H1 (cell line): ENCODE results near the gene ELOVL4.

ENCODE experiments used
- POLR2A ChIP-seq, 2 experiments: IDR thresholded peaks; 1 replicate in 1 of 2; 2 replicates in 1 of 2; pipeline ENCODE4 v1.6.1; 2011; ENCODE audit warnings: low read depth in 2 of 2, low read length in 2 of 2, mild to moderate bottlenecking in 2 of 2; ENCODE audit errors: control extremely low read depth in 1 of 2
- TF ChIP-seq, protein P1 (sequence below), 3 experiments: IDR thresholded peaks; 1 replicate in 2 of 3; 2 replicates in 1 of 3; pipeline versions ENCODE4 v1.5.1 to v1.6.1; 2011; ENCODE audit warnings: low read length in 3 of 3, mild to moderate bottlenecking in 3 of 3, inconsistent platforms in 2 of 3, low read depth in 1 of 3, moderate library complexity in 1 of 3; ENCODE audit not compliant: insufficient read depth in 1 of 3; ENCODE audit errors: control extremely low read depth in 1 of 3
- TF ChIP-seq, protein P2 (sequence below): fragments of 300-600 bp; sonication (generic); IDR thresholded peaks from 2 replicates; pipeline ENCODE4 v1.7.1; 2012; ENCODE audit warnings: low read length, moderate library complexity, mild to moderate bottlenecking, inconsistent platforms; ENCODE audit not compliant: insufficient replicate concordance

DNA sequence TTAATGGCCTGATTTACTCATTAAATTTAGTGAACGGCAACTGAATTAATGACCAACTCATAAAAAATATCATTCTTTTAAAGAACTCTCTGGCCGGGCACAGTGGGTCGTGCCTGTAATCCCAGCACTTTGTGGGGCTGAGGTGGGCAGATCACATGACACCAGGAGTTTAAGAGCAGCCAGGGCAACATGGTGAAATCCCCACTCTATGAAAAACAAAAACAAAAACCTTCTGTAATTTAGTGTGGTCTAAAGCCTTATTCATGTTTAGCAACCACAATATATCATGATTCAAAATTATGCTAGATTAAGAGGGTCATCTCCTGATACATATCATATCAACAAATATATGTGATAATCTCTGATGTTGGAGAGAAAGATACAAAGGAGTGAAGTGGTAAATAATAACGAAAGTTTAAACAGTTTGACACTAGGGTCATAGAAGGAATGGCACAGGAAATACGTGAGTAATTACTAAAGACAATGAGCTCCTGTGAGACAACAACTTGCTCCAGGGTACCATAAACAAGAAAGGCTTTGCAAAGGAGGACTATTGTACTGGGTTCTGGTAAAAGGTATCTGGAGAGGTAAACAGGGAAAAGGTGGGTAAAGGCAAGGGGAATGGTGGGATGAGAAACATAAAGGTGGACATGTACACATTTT lies 5.7 kb downstream of the ELOVL4 start:
- TF ChIP-seq, protein P1, sequence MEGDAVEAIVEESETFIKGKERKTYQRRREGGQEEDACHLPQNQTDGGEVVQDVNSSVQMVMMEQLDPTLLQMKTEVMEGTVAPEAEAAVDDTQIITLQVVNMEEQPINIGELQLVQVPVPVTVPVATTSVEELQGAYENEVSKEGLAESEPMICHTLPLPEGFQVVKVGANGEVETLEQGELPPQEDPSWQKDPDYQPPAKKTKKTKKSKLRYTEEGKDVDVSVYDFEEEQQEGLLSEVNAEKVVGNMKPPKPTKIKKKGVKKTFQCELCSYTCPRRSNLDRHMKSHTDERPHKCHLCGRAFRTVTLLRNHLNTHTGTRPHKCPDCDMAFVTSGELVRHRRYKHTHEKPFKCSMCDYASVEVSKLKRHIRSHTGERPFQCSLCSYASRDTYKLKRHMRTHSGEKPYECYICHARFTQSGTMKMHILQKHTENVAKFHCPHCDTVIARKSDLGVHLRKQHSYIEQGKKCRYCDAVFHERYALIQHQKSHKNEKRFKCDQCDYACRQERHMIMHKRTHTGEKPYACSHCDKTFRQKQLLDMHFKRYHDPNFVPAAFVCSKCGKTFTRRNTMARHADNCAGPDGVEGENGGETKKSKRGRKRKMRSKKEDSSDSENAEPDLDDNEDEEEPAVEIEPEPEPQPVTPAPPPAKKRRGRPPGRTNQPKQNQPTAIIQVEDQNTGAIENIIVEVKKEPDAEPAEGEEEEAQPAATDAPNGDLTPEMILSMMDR (IDR thresholded peaks at IDR 0.05; ENCODE audit: control extremely low read depth in 1 of 3, insufficient read depth in 1 of 3, low read depth in 1 of 3, low read length in 3 of 3) = no peak
- TF ChIP-seq, protein P2, sequence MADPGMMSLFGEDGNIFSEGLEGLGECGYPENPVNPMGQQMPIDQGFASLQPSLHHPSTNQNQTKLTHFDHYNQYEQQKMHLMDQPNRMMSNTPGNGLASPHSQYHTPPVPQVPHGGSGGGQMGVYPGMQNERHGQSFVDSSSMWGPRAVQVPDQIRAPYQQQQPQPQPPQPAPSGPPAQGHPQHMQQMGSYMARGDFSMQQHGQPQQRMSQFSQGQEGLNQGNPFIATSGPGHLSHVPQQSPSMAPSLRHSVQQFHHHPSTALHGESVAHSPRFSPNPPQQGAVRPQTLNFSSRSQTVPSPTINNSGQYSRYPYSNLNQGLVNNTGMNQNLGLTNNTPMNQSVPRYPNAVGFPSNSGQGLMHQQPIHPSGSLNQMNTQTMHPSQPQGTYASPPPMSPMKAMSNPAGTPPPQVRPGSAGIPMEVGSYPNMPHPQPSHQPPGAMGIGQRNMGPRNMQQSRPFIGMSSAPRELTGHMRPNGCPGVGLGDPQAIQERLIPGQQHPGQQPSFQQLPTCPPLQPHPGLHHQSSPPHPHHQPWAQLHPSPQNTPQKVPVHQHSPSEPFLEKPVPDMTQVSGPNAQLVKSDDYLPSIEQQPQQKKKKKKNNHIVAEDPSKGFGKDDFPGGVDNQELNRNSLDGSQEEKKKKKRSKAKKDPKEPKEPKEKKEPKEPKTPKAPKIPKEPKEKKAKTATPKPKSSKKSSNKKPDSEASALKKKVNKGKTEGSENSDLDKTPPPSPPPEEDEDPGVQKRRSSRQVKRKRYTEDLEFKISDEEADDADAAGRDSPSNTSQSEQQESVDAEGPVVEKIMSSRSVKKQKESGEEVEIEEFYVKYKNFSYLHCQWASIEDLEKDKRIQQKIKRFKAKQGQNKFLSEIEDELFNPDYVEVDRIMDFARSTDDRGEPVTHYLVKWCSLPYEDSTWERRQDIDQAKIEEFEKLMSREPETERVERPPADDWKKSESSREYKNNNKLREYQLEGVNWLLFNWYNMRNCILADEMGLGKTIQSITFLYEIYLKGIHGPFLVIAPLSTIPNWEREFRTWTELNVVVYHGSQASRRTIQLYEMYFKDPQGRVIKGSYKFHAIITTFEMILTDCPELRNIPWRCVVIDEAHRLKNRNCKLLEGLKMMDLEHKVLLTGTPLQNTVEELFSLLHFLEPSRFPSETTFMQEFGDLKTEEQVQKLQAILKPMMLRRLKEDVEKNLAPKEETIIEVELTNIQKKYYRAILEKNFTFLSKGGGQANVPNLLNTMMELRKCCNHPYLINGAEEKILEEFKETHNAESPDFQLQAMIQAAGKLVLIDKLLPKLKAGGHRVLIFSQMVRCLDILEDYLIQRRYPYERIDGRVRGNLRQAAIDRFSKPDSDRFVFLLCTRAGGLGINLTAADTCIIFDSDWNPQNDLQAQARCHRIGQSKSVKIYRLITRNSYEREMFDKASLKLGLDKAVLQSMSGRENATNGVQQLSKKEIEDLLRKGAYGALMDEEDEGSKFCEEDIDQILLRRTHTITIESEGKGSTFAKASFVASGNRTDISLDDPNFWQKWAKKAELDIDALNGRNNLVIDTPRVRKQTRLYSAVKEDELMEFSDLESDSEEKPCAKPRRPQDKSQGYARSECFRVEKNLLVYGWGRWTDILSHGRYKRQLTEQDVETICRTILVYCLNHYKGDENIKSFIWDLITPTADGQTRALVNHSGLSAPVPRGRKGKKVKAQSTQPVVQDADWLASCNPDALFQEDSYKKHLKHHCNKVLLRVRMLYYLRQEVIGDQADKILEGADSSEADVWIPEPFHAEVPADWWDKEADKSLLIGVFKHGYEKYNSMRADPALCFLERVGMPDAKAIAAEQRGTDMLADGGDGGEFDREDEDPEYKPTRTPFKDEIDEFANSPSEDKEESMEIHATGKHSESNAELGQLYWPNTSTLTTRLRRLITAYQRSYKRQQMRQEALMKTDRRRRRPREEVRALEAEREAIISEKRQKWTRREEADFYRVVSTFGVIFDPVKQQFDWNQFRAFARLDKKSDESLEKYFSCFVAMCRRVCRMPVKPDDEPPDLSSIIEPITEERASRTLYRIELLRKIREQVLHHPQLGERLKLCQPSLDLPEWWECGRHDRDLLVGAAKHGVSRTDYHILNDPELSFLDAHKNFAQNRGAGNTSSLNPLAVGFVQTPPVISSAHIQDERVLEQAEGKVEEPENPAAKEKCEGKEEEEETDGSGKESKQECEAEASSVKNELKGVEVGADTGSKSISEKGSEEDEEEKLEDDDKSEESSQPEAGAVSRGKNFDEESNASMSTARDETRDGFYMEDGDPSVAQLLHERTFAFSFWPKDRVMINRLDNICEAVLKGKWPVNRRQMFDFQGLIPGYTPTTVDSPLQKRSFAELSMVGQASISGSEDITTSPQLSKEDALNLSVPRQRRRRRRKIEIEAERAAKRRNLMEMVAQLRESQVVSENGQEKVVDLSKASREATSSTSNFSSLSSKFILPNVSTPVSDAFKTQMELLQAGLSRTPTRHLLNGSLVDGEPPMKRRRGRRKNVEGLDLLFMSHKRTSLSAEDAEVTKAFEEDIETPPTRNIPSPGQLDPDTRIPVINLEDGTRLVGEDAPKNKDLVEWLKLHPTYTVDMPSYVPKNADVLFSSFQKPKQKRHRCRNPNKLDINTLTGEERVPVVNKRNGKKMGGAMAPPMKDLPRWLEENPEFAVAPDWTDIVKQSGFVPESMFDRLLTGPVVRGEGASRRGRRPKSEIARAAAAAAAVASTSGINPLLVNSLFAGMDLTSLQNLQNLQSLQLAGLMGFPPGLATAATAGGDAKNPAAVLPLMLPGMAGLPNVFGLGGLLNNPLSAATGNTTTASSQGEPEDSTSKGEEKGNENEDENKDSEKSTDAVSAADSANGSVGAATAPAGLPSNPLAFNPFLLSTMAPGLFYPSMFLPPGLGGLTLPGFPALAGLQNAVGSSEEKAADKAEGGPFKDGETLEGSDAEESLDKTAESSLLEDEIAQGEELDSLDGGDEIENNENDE = no peak
- no peak for TF ChIP-seq POLR2A (IDR thresholded peaks at IDR 0.05; ENCODE audit: control extremely low read depth in 1 of 2, low read depth in 2 of 2, low read length in 2 of 2)
